Liver (tissue), 9 donors: ENCODE results near the gene ZNF74. TPM values are rescaled to one million over a fixed set of nuclear protein-coding genes. Genes with fewer than 3 reads are reported as not detected.

Experiments used
- DNase-seq: peaks from one replicate; pipeline ENCODE4 v3.0.0-alpha.2; 2017; ENCODE audit warnings: low spot score
- H3K27ac ChIP-seq, 2 donors: one replicate each; pipeline ENCODE4 v1.7.0; 2013; ENCODE audit warnings: inconsistent platforms in 2 of 2, low read length in 2 of 2, control low read depth in 1 of 2, low read depth in 1 of 2, mild to moderate bottlenecking in 1 of 2
- H3K27me3 ChIP-seq, 4 donors: one replicate each; pipeline versions ENCODE4 v1.6.1 to v1.7.0; 2013; ENCODE audit warnings: low read length in 3 of 4, inconsistent platforms in 1 of 4, mild to moderate bottlenecking in 1 of 4, moderate library complexity in 1 of 4; ENCODE audit not compliant: control insufficient read depth in 4 of 4, insufficient read depth in 4 of 4
- H3K36me3 ChIP-seq, 4 donors: one replicate each; pipeline versions ENCODE4 v1.6.1 to v1.7.0; 2013; ENCODE audit warnings: low read length in 3 of 4, mild to moderate bottlenecking in 3 of 4, low read depth in 1 of 4, moderate library complexity in 1 of 4; ENCODE audit not compliant: control insufficient read depth in 4 of 4, insufficient read depth in 3 of 4
- H3K4me1 ChIP-seq, 4 donors: one replicate each; pipeline versions ENCODE4 v1.6.1 to v1.7.0; 2013; ENCODE audit warnings: low read length in 3 of 4, mild to moderate bottlenecking in 3 of 4, moderate library complexity in 1 of 4; ENCODE audit not compliant: control insufficient read depth in 4 of 4, insufficient read depth in 4 of 4
- H3K4me3 ChIP-seq, 3 donors: one replicate each; pipeline versions ENCODE4 v1.6.1 to v1.7.0; 2013; ENCODE audit warnings: low read length in 3 of 3, control low read depth in 1 of 3, low read depth in 1 of 3, mild to moderate bottlenecking in 1 of 3
- H3K9ac ChIP-seq, 2 donors: one replicate each; pipeline ENCODE4 v1.7.0; 2013; ENCODE audit warnings: low read length in 2 of 2, mild to moderate bottlenecking in 2 of 2, moderate library complexity in 2 of 2, control low read depth in 1 of 2, low read depth in 1 of 2
- H3K9me3 ChIP-seq, 4 donors: one replicate each; pipeline versions ENCODE4 v1.6.1 to v1.7.0; 2013; ENCODE audit warnings: low read length in 3 of 4; ENCODE audit not compliant: control insufficient read depth in 4 of 4
- EGR1 ChIP-seq, 2 donors: IDR thresholded peaks; 2 replicates each; pipeline ENCODE4 v1.6.1; 2016 to 2018; ENCODE audit warnings: antibody characterized with exemption in 2 of 2, low read depth in 2 of 2
- FOXA1 ChIP-seq: IDR thresholded peaks from 2 replicates; pipeline ENCODE4 v1.6.1; 2016; ENCODE audit warnings: antibody characterized with exemption
- FOXA2 ChIP-seq: IDR thresholded peaks from 2 replicates; pipeline ENCODE4 v1.6.1; 2016; ENCODE audit warnings: antibody characterized with exemption
- GABPA ChIP-seq, 2 donors: IDR thresholded peaks in 1 of 2; conservative IDR thresholded peaks in 1 of 2; 2 replicates each; pipeline ENCODE4 v1.6.1; 2016; ENCODE audit warnings: antibody characterized with exemption in 2 of 2, mild to moderate bottlenecking in 1 of 2, moderate library complexity in 1 of 2
- HNF4A ChIP-seq, 2 donors: conservative IDR thresholded peaks; 2 replicates each; pipeline ENCODE4 v1.6.1; 2016; ENCODE audit warnings: antibody characterized with exemption in 2 of 2, mild to moderate bottlenecking in 2 of 2
- HNF4G ChIP-seq: IDR thresholded peaks from 2 replicates; pipeline ENCODE4 v1.6.1; 2016; ENCODE audit warnings: antibody characterized with exemption
- JUND ChIP-seq, 2 donors: IDR thresholded peaks; 2 replicates each; pipeline ENCODE4 v1.6.1; 2016; ENCODE audit warnings: antibody characterized with exemption in 2 of 2
- NR2F2 ChIP-seq: IDR thresholded peaks from 2 replicates; pipeline ENCODE4 v1.6.1; 2016; ENCODE audit warnings: antibody characterized with exemption
- RXRA ChIP-seq, 2 donors: IDR thresholded peaks; 2 replicates each; pipeline ENCODE4 v1.6.1; 2017 to 2018; ENCODE audit warnings: antibody characterized with exemption in 2 of 2, mild to moderate bottlenecking in 1 of 2
- SP1 ChIP-seq: IDR thresholded peaks from 2 replicates; pipeline ENCODE4 v1.6.1; 2018; ENCODE audit warnings: antibody characterized with exemption, mild to moderate bottlenecking
- YY1 ChIP-seq: IDR thresholded peaks from 2 replicates; pipeline ENCODE4 v1.6.1; 2016; ENCODE audit warnings: antibody characterized with exemption, mild to moderate bottlenecking
- WGBS: extraction: QIAGEN DNeasy Blood & Tissue Kit; methylation state at CpG from one replicate; pipeline ENCODE4 v1.1.7; 2013; 5-methylcytosine and 5-hydroxymethylcytosine counted together
- polyA plus RNA-seq, 2 donors: library from polyadenylated mRNA; stranded (reverse) in 1 of 2; unstranded in 1 of 2; fragments of 200-250 nt in 1 of 2; fragments of >200 nt in 1 of 2; fragmentation: Nextera tagmentation in 1 of 2; extraction: Ambion mirVana in 1 of 2; gene quantifications; one replicate each; pipeline versions ENCODE4 v1.2.1 to v1.2.3, GENCODE V29; 2013 to 2015
- total RNA-seq, 2 donors: library from RNA; depleted of rRNA; stranded (reverse); fragments of >200 nt; gene quantifications; one replicate each; pipeline ENCODE4 v1.2.3, GENCODE V29; 2014
- TF ChIP-seq, protein P1 (sequence below): IDR thresholded peaks from 2 replicates; pipeline ENCODE4 v1.6.1; 2016; ENCODE audit warnings: antibody characterized with exemption
- TF ChIP-seq, protein P2 (sequence below): IDR thresholded peaks from 2 replicates; pipeline ENCODE4 v1.6.1; 2016; ENCODE audit warnings: antibody characterized with exemption, mild to moderate bottlenecking
- TF ChIP-seq, protein P3 (sequence below): IDR thresholded peaks from 2 replicates; pipeline ENCODE4 v1.6.1; 2016; ENCODE audit warnings: antibody characterized with exemption
- TF ChIP-seq, protein P4 (sequence below): IDR thresholded peaks from 2 replicates; pipeline ENCODE4 v1.6.1; 2016; ENCODE audit warnings: antibody characterized with exemption
- TF ChIP-seq, protein P5 (sequence below): fragments of 150-350 bp; IDR thresholded peaks from 2 replicates; pipeline ENCODE4 v1.5.1; 2017; ENCODE audit warnings: improper control_type of control experiment, low read depth, low read length; ENCODE audit not compliant: missing input control
- donor health status: healthy.
- donor health status: healthy.
- donor health status: healthy.
- donor health status: healthy.
- donor health status: healthy.

Gene ZNF74
- total and polyA plus RNA-seq, 4 donors, result 0.99 to 5.0 (median 3.1) TPM

DNA sequence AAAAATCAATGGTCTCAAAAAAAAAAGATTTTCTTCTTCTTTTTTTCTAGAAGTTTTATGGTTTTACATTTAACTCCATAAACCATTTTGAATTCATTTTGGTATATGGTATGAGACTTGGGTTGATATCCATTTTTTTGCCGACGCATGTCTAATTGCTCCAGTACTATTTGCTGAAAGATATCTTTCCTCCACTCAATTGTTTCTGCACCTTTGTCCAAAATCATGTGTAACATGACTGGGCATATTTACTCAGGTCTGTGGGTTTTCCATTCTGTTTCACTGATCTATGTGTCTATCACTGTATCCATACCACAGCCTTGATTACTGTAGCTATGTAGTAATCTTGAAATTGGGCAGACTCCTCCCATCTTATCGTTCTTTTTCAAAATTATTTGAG lies 59.3 kb downstream of the ZNF74 start:
- no peak overlapping the region for H3K9ac ChIP-seq
- H3K4me1 ChIP-seq, result no peaks in the 10 kb centered on the region
- H3K27me3 ChIP-seq, result no peaks in the 10 kb centered on the region
- 98% methylated on average over 3 of the region's 3 CpGs for WGBS
- H3K36me3 ChIP-seq, result peaks cover 0 to 7% (median 0%) of the 10 kb centered on the region in 4 donors
- no peaks in the 10 kb centered on the region for H3K9me3 ChIP-seq
- no peak overlapping the region for H3K4me3 ChIP-seq
- TF ChIP-seq NR2F2, result no peak
- TF ChIP-seq SP1, result no peak
- TF ChIP-seq EGR1 (IDR thresholded peaks at IDR 0.05; ENCODE audit: low read depth in 2 of 2), result no peak
- TF ChIP-seq YY1, result no peak
- TF ChIP-seq, protein P1, sequence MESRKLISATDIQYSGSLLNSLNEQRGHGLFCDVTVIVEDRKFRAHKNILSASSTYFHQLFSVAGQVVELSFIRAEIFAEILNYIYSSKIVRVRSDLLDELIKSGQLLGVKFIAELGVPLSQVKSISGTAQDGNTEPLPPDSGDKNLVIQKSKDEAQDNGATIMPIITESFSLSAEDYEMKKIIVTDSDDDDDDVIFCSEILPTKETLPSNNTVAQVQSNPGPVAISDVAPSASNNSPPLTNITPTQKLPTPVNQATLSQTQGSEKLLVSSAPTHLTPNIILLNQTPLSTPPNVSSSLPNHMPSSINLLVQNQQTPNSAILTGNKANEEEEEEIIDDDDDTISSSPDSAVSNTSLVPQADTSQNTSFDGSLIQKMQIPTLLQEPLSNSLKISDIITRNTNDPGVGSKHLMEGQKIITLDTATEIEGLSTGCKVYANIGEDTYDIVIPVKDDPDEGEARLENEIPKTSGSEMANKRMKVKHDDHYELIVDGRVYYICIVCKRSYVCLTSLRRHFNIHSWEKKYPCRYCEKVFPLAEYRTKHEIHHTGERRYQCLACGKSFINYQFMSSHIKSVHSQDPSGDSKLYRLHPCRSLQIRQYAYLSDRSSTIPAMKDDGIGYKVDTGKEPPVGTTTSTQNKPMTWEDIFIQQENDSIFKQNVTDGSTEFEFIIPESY, result no peak
- TF ChIP-seq, protein P2, sequence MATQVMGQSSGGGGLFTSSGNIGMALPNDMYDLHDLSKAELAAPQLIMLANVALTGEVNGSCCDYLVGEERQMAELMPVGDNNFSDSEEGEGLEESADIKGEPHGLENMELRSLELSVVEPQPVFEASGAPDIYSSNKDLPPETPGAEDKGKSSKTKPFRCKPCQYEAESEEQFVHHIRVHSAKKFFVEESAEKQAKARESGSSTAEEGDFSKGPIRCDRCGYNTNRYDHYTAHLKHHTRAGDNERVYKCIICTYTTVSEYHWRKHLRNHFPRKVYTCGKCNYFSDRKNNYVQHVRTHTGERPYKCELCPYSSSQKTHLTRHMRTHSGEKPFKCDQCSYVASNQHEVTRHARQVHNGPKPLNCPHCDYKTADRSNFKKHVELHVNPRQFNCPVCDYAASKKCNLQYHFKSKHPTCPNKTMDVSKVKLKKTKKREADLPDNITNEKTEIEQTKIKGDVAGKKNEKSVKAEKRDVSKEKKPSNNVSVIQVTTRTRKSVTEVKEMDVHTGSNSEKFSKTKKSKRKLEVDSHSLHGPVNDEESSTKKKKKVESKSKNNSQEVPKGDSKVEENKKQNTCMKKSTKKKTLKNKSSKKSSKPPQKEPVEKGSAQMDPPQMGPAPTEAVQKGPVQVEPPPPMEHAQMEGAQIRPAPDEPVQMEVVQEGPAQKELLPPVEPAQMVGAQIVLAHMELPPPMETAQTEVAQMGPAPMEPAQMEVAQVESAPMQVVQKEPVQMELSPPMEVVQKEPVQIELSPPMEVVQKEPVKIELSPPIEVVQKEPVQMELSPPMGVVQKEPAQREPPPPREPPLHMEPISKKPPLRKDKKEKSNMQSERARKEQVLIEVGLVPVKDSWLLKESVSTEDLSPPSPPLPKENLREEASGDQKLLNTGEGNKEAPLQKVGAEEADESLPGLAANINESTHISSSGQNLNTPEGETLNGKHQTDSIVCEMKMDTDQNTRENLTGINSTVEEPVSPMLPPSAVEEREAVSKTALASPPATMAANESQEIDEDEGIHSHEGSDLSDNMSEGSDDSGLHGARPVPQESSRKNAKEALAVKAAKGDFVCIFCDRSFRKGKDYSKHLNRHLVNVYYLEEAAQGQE, result no peak
- TF ChIP-seq, protein P3, sequence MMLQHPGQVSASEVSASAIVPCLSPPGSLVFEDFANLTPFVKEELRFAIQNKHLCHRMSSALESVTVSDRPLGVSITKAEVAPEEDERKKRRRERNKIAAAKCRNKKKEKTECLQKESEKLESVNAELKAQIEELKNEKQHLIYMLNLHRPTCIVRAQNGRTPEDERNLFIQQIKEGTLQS, result no peak
- TF ChIP-seq FOXA1, result no peak
- no peak for TF ChIP-seq HNF4G
- TF ChIP-seq GABPA (IDR thresholded peaks at IDR 0.05 in 1 of 2, conservative IDR thresholded peaks at IDR 0.05 in 1 of 2), result no peak
- TF ChIP-seq FOXA2, result no peak
- TF ChIP-seq, protein P4, sequence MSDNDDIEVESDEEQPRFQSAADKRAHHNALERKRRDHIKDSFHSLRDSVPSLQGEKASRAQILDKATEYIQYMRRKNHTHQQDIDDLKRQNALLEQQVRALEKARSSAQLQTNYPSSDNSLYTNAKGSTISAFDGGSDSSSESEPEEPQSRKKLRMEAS, result no peak
- TF ChIP-seq, protein P5, sequence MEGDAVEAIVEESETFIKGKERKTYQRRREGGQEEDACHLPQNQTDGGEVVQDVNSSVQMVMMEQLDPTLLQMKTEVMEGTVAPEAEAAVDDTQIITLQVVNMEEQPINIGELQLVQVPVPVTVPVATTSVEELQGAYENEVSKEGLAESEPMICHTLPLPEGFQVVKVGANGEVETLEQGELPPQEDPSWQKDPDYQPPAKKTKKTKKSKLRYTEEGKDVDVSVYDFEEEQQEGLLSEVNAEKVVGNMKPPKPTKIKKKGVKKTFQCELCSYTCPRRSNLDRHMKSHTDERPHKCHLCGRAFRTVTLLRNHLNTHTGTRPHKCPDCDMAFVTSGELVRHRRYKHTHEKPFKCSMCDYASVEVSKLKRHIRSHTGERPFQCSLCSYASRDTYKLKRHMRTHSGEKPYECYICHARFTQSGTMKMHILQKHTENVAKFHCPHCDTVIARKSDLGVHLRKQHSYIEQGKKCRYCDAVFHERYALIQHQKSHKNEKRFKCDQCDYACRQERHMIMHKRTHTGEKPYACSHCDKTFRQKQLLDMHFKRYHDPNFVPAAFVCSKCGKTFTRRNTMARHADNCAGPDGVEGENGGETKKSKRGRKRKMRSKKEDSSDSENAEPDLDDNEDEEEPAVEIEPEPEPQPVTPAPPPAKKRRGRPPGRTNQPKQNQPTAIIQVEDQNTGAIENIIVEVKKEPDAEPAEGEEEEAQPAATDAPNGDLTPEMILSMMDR, result no peak
- no peak for DNase-seq
- H3K27ac ChIP-seq, result no peak overlapping the region

DNA sequence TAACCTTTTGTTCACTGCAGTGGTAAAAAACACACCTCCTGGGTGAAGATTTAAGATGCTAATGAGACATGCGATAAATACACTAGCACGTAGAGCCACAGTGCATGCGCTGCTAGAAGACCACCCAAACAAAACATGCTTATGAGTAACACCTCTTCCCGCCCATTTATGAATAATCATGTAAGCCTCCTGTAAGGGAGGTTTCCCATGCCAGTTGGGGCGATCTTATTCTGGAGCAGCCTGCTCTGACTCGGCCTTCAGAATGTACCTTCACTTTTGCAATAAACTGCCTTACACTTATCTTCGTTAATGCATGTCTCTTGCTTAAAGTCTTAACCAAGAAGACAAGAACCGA lies 61.7 kb downstream of the ZNF74 start:
- no peak overlapping the region for H3K4me3 ChIP-seq
- DNase-seq, result no peak
- TF ChIP-seq HNF4A (conservative IDR thresholded peaks at IDR 0.05) (no peak), EGR1 (IDR thresholded peaks at IDR 0.05; ENCODE audit: low read depth in 2 of 2) (no peak), FOXA2 (no peak), JUND (IDR thresholded peaks at IDR 0.05) (no peak), GABPA (IDR thresholded peaks at IDR 0.05 in 1 of 2, conservative IDR thresholded peaks at IDR 0.05 in 1 of 2) (no peak), HNF4G (no peak), YY1 (no peak), RXRA (IDR thresholded peaks at IDR 0.05) (no peak)
- H3K36me3 ChIP-seq, result peaks cover 0 to 14% (median 3%) of the 10 kb centered on the region in 4 donors
- no peaks in the 10 kb centered on the region for H3K9me3 ChIP-seq
- no peaks in the 10 kb centered on the region for H3K4me1 ChIP-seq
- H3K27me3 ChIP-seq, result no peaks in the 10 kb centered on the region
- 94% methylated on average over 8 of the region's 8 CpGs for WGBS
- no peak overlapping the region for H3K9ac ChIP-seq
- no peak overlapping the region for H3K27ac ChIP-seq
